ENCODE results near the gene SRF.

Gene SRF

GRCh38 chr6:43184268-43184985, 13.4 kb downstream of the SRF start:
- DNase-seq = no peak

DNA sequence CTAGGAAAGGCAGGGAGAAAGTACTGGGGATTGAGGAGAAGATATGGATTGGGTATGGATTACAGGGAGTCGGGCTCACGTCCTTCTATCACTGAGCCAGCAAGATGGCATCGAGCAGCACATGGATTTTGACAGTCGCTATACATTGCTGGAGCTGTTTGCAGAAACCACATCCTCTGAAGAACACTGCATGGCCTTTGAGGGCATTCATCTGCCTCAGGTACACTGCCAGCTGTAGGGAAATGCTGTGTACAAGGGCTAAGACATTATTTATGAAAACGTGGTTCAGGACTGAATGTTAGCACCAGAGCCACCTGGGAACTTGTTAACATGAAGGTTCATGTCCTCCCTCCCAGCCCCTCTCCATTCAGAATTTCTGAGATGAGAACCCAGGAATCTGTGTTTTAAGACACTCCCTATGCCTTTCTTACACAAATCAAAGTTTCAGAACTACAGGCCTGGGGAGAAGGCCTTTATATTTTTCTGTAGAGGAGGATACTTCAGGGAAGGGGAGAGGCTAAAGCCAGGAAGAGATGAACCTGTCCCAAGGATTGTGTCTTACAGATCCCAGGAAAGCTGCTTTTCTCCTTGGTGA, 14.4 kb downstream of the SRF start:
- no peak for DNase-seq

DNA sequence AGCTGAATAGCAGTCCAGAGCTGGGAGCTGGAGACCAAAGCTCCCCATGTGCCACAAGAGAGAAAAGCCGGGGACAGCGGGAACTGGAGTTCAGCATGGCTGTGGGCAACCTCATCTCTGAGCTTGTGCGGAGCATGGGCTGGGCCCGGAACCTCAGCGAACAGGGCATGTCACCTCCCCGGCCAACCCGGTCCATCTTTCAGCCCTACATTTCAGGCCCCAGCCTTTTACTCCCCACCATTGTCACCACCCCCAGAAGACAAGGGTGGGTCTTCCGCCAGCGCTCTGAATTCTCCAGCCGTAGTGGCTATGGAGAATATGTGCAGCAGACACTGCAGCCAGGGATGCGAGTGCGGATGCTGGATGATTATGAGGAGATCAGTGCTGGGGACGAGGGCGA, 14.9 kb downstream of the SRF start:
- no peak for DNase-seq

- no peak for DNase-seq
Observed at GRCh38 chr6:43186706-43187105, 15.6 kb downstream of the SRF start.

DNA sequence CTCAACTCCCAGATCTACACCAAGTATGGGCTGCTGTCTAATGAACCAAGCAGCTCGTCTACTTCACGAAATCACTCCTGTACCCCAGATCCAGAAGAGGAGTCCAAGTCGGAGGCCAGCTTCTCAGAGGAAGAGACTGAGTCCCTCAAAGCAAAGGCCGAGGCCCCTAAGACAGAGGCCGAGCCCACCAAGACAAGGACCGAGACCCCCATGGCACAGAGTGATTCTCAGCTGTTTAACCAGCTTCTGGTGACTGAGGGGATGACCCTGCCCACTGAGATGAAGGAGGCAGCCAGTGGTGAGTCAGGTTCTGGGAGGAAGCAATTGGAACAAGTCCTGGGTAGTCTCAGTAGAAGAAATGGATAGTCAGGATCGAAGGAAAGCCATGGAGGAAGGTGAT, 16.8 kb downstream of the SRF start:
- no peak for DNase-seq

DNA sequence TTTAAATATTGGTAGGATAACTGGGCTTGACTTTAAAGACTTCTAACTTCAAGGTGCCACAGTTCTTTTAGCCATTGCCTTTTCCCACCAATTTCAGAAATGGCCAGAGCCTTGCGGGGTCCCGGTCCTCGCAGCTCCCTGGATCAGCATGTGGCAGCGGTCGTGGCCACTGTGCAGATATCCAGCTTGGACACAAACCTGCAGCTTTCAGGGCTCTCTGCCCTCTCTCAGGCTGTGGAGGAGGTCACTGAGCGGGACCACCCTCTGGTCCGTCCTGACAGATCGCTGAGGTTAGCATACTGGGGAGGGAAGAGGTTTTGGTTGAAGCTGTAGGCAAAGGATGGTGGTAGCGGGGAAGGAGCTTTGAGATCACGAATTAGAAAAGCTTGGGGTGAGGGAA, 17.4 kb downstream of the SRF start:
- DNase-seq = no peak

- DNase-seq = no peak
Observed at GRCh38 chr6:43189776-43190304, 18.8 kb downstream of the SRF start.

DNA sequence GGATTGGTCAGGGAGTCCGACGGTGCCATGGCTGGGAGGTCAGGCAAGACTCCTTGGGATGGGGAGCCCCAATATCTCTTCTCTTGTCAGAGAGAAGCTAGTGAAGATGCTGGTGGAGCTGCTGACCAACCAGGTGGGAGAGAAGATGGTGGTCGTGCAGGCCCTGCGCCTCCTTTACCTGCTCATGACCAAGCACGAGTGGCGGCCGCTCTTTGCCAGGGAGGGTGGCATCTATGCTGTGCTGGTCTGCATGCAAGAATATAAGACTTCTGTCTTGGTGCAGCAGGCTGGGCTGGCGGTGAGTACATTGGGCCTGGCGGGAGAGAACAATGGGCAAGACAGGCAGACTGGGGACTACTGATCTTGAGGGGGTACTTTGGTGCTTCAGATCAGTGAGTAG, 21.8 kb downstream of the SRF start:
- no peak for DNase-seq

DNA sequence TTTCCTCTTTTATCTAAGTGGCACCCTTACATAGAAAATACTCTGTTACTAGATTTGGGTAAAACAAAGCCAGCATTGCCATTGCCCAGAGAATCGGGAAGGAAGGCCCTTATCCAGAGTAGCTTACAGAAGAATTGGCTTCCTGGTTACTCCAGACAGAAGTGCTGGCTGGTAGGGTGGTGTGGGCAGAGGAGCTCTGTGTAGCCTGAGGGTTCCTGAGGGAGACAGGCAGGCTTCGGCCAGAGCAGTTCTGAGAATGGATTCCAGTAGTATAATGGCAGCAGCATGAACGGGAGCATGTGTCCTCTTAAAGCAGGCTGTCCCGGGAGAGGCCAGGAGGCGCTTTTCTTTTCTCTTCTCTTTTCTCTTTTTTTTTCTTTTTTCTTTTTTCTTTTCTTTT, 22.9 kb downstream of the SRF start:
- DNase-seq = no peak

DNA sequence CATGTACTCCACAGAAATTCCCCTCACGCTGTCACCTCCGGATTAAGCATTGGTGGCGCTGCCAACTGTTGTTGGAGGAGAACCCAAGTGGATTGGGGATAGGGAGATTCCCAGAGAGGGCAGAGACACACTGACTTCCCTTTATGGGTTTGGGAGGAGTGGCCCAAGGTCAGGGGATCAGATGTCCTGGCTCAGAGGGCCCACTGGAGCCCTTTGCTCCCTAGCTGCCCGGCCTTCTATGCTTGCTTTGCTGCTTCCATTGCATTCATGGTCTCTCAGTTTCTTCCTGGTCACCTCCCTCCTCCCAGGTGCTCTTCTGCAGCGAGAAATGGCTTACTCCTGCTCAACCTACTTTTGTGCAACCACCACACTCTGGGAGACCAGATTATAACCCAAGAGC, 25.3 kb downstream of the SRF start:
- DNase-seq = no peak

DNA sequence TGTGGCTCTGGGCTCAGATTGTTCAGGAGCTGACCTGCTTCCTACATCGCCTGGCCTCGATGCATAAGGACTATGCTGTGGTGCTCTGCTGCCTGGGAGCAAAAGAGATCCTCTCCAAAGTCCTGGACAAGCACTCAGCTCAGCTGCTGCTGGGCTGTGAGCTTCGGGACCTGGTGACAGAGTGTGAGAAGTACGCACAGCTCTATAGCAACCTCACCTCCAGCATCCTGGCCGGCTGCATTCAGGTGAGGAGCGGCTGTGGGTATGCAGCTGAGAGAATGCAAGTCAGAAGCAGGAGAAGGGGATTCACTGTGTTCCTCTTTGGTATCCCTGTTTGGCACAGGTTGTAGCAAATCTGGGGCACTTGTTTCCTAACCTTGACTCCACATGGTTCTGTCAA, 28.8 kb downstream of the SRF start:
- no peak for DNase-seq

GRCh38 chr6:43200541-43200940, 29.5 kb downstream of the SRF start:
- DNase-seq = no peak

GRCh38 chr6:43202451-43202850, 31.4 kb downstream of the SRF start:
- no peak for DNase-seq

GRCh38 chr6:43203029-43203717, 32.1 kb downstream of the SRF start:
- DNase-seq = no peak

GRCh38 chr6:43203718-43204095, 32.6 kb downstream of the SRF start:
- DNase-seq = no peak

DNA sequence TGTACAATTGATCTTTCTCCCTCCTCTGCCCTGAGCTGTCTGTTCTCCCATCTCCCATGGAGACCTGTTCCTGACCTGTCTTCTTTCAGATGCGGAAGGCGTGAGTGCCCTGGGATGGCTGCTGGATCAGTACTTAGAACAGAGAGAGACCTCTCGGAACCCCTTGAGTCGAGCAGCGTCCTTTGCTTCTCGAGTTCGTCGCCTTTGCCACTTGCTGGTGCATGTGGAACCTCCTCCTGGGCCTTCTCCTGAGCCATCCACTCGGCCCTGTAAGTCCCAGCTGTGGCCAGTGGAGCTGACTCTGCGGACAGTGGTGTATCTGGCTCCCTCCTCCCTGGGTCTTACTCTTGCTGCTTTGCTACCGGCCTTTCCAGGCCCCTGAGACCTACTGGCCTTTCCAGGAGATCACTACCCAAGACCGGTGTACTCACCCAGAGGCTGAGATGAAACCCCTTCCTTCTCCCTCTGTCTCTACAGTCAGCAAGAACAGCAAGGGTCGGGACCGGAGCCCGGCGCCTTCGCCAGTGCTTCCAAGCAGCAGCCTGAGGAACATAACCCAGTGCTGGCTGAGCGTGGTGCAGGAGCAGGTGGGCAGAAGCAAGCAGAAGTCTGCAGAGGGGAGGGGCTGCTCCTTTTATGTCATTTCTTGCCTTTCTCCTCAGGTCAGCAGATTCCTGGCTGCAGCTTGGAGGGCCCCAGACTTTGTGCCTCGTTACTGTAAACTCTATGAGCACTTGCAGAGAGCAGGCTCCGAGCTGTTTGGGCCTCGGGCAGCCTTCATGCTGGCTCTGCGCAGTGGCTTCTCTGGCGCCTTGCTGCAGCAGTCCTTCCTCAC, 33.4 kb downstream of the SRF start:
- DNase-seq = no peak

GRCh38 chr6:43205849-43206248, 34.8 kb downstream of the SRF start:
- DNase-seq = no peak

DNA sequence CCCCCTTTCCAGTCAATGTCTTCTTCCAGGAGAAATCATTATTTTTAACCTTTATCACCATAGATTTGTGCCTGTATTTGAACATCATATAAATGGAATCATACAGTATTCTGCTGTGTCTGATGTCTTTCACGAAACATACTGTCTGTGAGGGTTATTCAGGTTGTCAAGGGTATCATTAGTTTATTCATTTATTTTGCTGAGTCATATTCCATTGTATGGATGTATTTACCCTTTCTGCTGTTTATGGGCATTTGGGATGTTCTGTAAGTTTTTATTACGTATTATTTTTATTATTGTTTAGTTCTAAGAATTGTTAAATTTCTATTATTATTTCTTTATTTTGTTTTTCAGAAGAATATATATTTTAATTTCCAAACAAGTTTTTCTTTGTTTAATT, 36.2 kb downstream of the SRF start:
- DNase-seq = no peak

DNA sequence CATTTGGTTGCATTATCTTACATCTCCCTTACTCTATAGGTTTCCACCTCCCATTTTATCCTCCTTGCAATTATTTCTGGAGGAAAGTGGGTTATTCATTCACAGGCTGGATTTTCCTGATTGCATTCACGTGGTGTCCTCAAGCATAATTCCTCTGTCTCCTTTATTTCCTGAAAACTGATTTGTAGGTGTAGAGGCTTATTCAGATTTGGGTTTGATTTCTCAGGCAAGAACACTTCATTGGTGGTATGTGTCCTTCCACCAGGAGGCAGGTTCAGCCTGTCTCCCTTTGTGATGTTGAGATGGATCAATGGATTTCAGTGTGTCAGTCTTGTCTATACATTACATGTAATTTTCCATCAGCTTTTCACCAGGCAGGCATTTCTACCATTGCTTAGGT, 40.9 kb downstream of the SRF start:
- DNase-seq = no peak

DNA sequence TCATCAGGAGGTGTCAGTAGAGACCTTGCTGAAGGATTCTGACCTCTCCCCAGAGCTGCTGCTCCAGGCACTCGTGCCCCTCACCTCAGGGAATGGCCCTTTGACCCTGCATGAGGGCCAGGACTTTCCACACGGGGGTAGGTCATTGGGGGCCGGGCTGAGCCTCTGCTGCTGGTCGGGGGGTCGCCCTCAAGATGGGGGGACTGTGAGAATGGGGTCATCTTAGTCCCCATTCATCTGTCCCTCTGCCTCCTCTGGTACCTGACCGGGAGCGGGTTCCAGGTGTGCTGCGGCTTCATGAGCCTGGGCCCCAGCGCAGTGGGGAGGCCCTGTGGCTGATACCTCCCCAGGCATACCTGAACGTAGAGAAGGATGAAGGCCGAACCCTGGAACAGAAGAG, 42.4 kb downstream of the SRF start:
- no peak for DNase-seq

- no peak for DNase-seq
Observed at GRCh38 chr6:43215066-43215465, 44.0 kb downstream of the SRF start.

DNA sequence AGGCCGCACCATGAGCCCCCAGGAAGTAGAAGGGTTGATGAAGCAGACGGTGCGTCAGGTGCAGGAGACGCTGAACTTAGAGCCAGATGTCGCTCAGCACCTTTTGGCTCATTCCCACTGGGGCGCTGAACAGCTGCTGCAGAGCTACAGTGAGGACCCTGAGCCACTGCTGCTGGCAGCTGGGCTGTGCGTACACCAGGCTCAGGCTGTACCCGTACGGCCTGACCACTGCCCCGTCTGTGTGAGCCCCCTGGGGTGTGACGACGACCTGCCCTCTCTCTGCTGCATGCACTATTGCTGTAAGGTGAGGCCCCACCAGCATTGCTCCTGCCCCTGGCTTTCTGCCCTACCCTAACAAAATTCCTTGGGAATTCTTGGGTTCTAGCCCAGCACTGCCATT, 45.1 kb downstream of the SRF start:
- DNase-seq = no peak

- no peak for DNase-seq
Observed at GRCh38 chr6:43217351-43217750, 46.3 kb downstream of the SRF start.

All from activated CD8-positive, alpha-beta memory T cell treated with anti-CD3 and anti-CD28 coated beads for 24 hours (primary cell).